H1 (cell line): Measurements from ENCODE around the gene DNLZ. TPM values are rescaled to one million over a fixed set of nuclear protein-coding genes. Genes with fewer than 3 reads are reported as not detected.

Experiments
- CTCF ChIA-PET: fragments of 300-600 bp; sonication (Branson Sonifier 250); formaldehyde crosslinking; loops from one replicate; lab custom pipeline; 2021; ENCODE audit not compliant: partially characterized antibody; lab: Charles Lee
- POLR2A ChIA-PET: fragments of 300-600 bp; sonication (Branson Sonifier 250); formaldehyde crosslinking; loops from one replicate; lab custom pipeline; 2021; ENCODE audit warnings: inconsistent platforms; ENCODE audit not compliant: partially characterized antibody; lab: Charles Lee
- DNase-seq, 2 experiments: peaks; one replicate each; pipeline versions ENCODE4 v3.0.0 to v3.0.0-alpha.2; 2010 to 2022; ENCODE audit warnings: low spot score in 2 of 2, low read depth in 1 of 2, mixed read lengths in 1 of 2
- FAIRE-seq: peaks from 2 replicates; lab custom pipeline; 2011; peaks lifted over from hg19 to GRCh38; lab: Jason Lieb, UNC
- H2AFZ ChIP-seq: 2 replicates; pipeline ENCODE4 v1.8.1; 2012; ENCODE audit warnings: low read length, inconsistent platforms
- H2AK5ac ChIP-seq: 2 replicates; pipeline ENCODE4 v1.6.1; 2013; ENCODE audit warnings: low read depth, low read length
- H2BK120ac ChIP-seq: replicated peaks from 2 replicates; pipeline ENCODE3; 2013; ENCODE audit warnings: low read depth, low read length, inconsistent platforms
- H2BK12ac ChIP-seq: 2 replicates; pipeline ENCODE4 v1.6.1; 2013; ENCODE audit warnings: low read depth, low read length
- H2BK15ac ChIP-seq: 2 replicates; pipeline ENCODE4 v1.6.1; 2013; ENCODE audit warnings: low read length
- H2BK20ac ChIP-seq: 2 replicates; pipeline ENCODE4 v1.6.1; 2013; ENCODE audit warnings: low read length
- H2BK5ac ChIP-seq: 2 replicates; pipeline ENCODE4 v1.6.1; 2013; ENCODE audit warnings: low read depth, low read length
- H3K14ac ChIP-seq: 2 replicates; pipeline ENCODE4 v1.6.1; 2013; ENCODE audit warnings: inconsistent platforms; ENCODE audit not compliant: insufficient read length
- H3K18ac ChIP-seq: 2 replicates; pipeline ENCODE4 v1.6.1; 2013; ENCODE audit warnings: low read length; ENCODE audit errors: extremely low read depth
- H3K23ac ChIP-seq: 2 replicates; pipeline ENCODE4 v1.6.1; 2013; ENCODE audit warnings: inconsistent platforms; ENCODE audit not compliant: insufficient read length
- H3K23me2 ChIP-seq: 2 replicates; pipeline ENCODE4 v1.6.1; 2013; ENCODE audit warnings: low read depth, low read length
- H3K27ac ChIP-seq: 2 replicates; pipeline ENCODE4 v1.6.1; 2011; ENCODE audit warnings: low read depth, low read length, inconsistent platforms
- H3K27me3 ChIP-seq, 4 experiments: replicated peaks in 1 of 4; 1 replicate in 1 of 4; 2 replicates in 3 of 4; pipeline versions ENCODE4 v1.6.1 to v1.8.1; 2011 to 2013; ENCODE audit warnings: low read length in 3 of 4, mild to moderate bottlenecking in 3 of 4, inconsistent platforms in 2 of 4, mixed read lengths in 2 of 4, moderate library complexity in 1 of 4; ENCODE audit not compliant: control insufficient read depth in 3 of 4, insufficient read depth in 3 of 4; ENCODE audit errors: extremely low read depth in 1 of 4
- H3K36me3 ChIP-seq, 4 experiments: 2 replicates each; pipeline versions ENCODE4 v1.6.1 to v1.8.1; 2011 to 2013; ENCODE audit warnings: mild to moderate bottlenecking in 4 of 4, low read length in 3 of 4, moderate library complexity in 2 of 4, control low read depth in 1 of 4, inconsistent platforms in 1 of 4; ENCODE audit not compliant: insufficient read depth in 4 of 4, control insufficient read depth in 2 of 4
- H3K4ac ChIP-seq: replicated peaks from 2 replicates; pipeline ENCODE3; 2013; ENCODE audit warnings: low read length, low read depth, mixed read lengths, inconsistent platforms; ENCODE audit not compliant: insufficient read length
- H3K4me1 ChIP-seq, 4 experiments: replicated peaks in 1 of 4; 1 replicate in 1 of 4; 2 replicates in 3 of 4; pipeline versions ENCODE4 v1.6.1 to v1.8.1; 2011 to 2013; ENCODE audit warnings: low read length in 3 of 4, inconsistent platforms in 2 of 4, mixed read lengths in 1 of 4; ENCODE audit not compliant: insufficient read depth in 4 of 4, control insufficient read depth in 3 of 4
- H3K4me2 ChIP-seq, 2 experiments: 2 replicates each; pipeline versions ENCODE4 v1.6.1 to v1.8.1; 2011 to 2013; ENCODE audit warnings: low read depth in 2 of 2, low read length in 2 of 2, control low read depth in 1 of 2, inconsistent platforms in 1 of 2, mild to moderate bottlenecking in 1 of 2; ENCODE audit not compliant: insufficient read depth in 1 of 2
- H3K4me3 ChIP-seq, 4 experiments: fragments of 200-600, 300-600 bp in 1 of 4; sonication (generic), shearing (Covaris generic), sonication (Bioruptor Twin) in 1 of 4; 2 replicates each; pipeline versions ENCODE4 v1.5.1 to v1.8.1; 2011 to 2016; ENCODE audit warnings: low read length in 4 of 4, low read depth in 3 of 4, control low read depth in 2 of 4, inconsistent platforms in 2 of 4, mild to moderate bottlenecking in 2 of 4, mixed read lengths in 1 of 4, moderate library complexity in 1 of 4; ENCODE audit not compliant: insufficient read depth in 2 of 4; ENCODE audit errors: extremely low read depth in 1 of 4
- H3K56ac ChIP-seq: replicated peaks from 2 replicates; pipeline ENCODE3; 2013; ENCODE audit warnings: low read depth, mild to moderate bottlenecking, mixed read lengths, low read length, inconsistent platforms; ENCODE audit not compliant: insufficient read length
- H3K79me1 ChIP-seq: 2 replicates; pipeline ENCODE4 v1.6.1; 2013; ENCODE audit warnings: low read depth, low read length, control low read depth
- H3K79me2 ChIP-seq, 2 experiments: 2 replicates each; pipeline versions ENCODE4 v1.6.1 to v1.8.1; 2012 to 2013; ENCODE audit warnings: low read length in 2 of 2, mild to moderate bottlenecking in 2 of 2, inconsistent platforms in 1 of 2; ENCODE audit not compliant: insufficient read depth in 2 of 2, control insufficient read depth in 1 of 2
- H3K9ac ChIP-seq, 4 experiments: replicated peaks in 1 of 4; 1 replicate in 1 of 4; 2 replicates in 3 of 4; pipeline versions ENCODE4 v1.6.1 to v1.8.1; 2011 to 2013; ENCODE audit warnings: low read depth in 3 of 4, low read length in 3 of 4, control low read depth in 2 of 4, mild to moderate bottlenecking in 2 of 4, moderate library complexity in 2 of 4, inconsistent platforms in 1 of 4; ENCODE audit errors: extremely low read depth in 1 of 4
- H3K9me3 ChIP-seq, 2 experiments: 2 replicates each; pipeline versions ENCODE4 v1.6.1 to v1.8.1; 2012 to 2013; ENCODE audit warnings: mild to moderate bottlenecking in 2 of 2, moderate library complexity in 2 of 2, control low read depth in 1 of 2, inconsistent platforms in 1 of 2, low read depth in 1 of 2, low read length in 1 of 2, mixed read lengths in 1 of 2; ENCODE audit not compliant: insufficient read depth in 2 of 2
- H4K20me1 ChIP-seq, 2 experiments: replicated peaks in 1 of 2; 2 replicates each; pipeline versions ENCODE3 to v1.8.1; 2011 to 2013; ENCODE audit warnings: inconsistent platforms in 2 of 2, low read length in 2 of 2, mild to moderate bottlenecking in 1 of 2; ENCODE audit not compliant: insufficient read depth in 2 of 2, control insufficient read depth in 1 of 2
- H4K5ac ChIP-seq: 2 replicates; pipeline ENCODE4 v1.6.1; 2013; ENCODE audit warnings: low read length, low read depth, mixed read lengths, inconsistent platforms; ENCODE audit not compliant: insufficient read length
- H4K8ac ChIP-seq: 2 replicates; pipeline ENCODE4 v1.8.0; 2013; ENCODE audit warnings: mild to moderate bottlenecking, moderate library complexity, low read length, inconsistent platforms; ENCODE audit not compliant: insufficient read depth; ENCODE audit errors: extremely low read depth
- H4K91ac ChIP-seq: replicated peaks from 2 replicates; pipeline ENCODE3; 2013; ENCODE audit warnings: low read length, mixed read lengths, inconsistent platforms; ENCODE audit not compliant: insufficient read length
- CHD1 ChIP-seq: IDR thresholded peaks from 2 replicates; pipeline ENCODE4 v1.6.1; 2012; ENCODE audit warnings: low read depth, low read length, improper control_type of control experiment
- CHD2 ChIP-seq: IDR thresholded peaks from 2 replicates; pipeline ENCODE4 v1.6.1; 2012; ENCODE audit warnings: low read length, improper control_type of control experiment
- GTF2F1 ChIP-seq: IDR thresholded peaks from 2 replicates; pipeline ENCODE4 v1.6.1; 2012; ENCODE audit warnings: low read depth, low read length, improper control_type of control experiment, borderline replicate concordance
- WGBS, 2 experiments: shearing (Covaris generic) in 1 of 2; methylation state at CpG; one replicate each; pipeline versions ENCODE4 v1.1.6 to v1.1.7; 2013 to 2015; ENCODE audit warnings: low lambda C conversion rate in 2 of 2, mixed read lengths in 2 of 2, inconsistent platforms in 1 of 2, low coverage in 1 of 2, missing lambda C conversion rate in 1 of 2; ENCODE audit not compliant: insufficient replicate concordance in 2 of 2, insufficient coverage in 1 of 2, insufficient read length in 1 of 2; ENCODE audit errors: extremely low coverage in 1 of 2, missing lambda C conversion rate in 1 of 2; 5-methylcytosine and 5-hydroxymethylcytosine counted together
- polyA plus RNA-seq, 7 experiments: library from polyadenylated mRNA; depleted of rRNA in 3 of 7; stranded (reverse) in 5 of 7; unstranded in 2 of 7; fragments of >200 nt in 5 of 7; fragments of 200-250 nt in 2 of 7; gene quantifications; 1 replicate in 5 of 7; 2 replicates in 1 of 7; 4 replicates in 1 of 7; pipeline versions ENCODE4 v1.2.1 to v1.2.3, GENCODE V29; 2011 to 2013; ENCODE audit warnings: missing spikeins in 2 of 7, mixed read lengths in 2 of 7
- total RNA-seq: library from RNA; stranded (reverse); fragmentation: NEBNext Ultra II Directional; extraction: Animal tissue kit (Norgen Biotek cat#: 25700); gene quantifications from 2 replicates; pipeline ENCODE4 v1.2.1, GENCODE V29; 2021

The DNLZ gene
- total and polyA plus RNA-seq, 2 of the 8 experiments (the other 6 are each of a cell fraction or from before 2014, with no cell fraction given), result 11.6 to 17.9 TPM

DNA sequence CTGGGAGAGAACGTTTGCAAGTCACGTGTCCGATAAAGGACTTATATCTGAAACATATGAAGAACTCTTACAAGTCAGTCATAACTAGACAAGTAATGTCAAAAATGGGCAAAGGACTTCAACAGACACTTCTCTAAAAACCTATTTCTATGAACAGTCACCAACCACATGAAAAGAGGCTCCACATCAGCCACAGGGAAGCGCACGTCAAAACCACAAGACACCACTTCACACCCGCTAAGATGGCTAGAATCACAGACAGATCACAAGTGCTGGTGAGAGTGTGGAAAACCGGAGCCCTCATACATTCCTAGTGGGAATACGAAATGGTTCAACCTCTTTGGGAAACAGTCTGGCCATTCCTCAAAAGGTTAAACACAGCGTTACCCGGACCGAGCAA, 21.5 kb upstream of the DNLZ start:
- Histone ChIP-seq H3K27ac (no peak overlapping the region), H3K79me1 (no peaks in the 10 kb centered on the region; the same call in 1 of the 2 replicates), H2BK5ac (no peak overlapping the region), H3K9ac (no peak overlapping the region), H2BK15ac (no peak overlapping the region), H3K4ac (no peak overlapping the region), H3K23ac (no peak overlapping the region), H3K4me2 (no peak overlapping the region), H3K23me2 (no peaks in the 10 kb centered on the region), H3K4me3 (no peak overlapping the region), H2AFZ (no peak overlapping the region), H4K91ac (no peak overlapping the region), H4K20me1 (peaks cover 4 to 18% of the 10 kb centered on the region in 2 experiments), H2BK120ac (no peak overlapping the region), H2AK5ac (no peak overlapping the region), H3K4me1 (no peaks in the 10 kb centered on the region), H3K79me2 (no peaks in the 10 kb centered on the region), H3K27me3 (no peaks in the 10 kb centered on the region), H3K9me3 (no peaks in the 10 kb centered on the region), H3K56ac (no peak overlapping the region), H4K8ac (no peak overlapping the region), H2BK20ac (no peak overlapping the region), H3K18ac (no peak overlapping the region), H3K36me3 (peaks cover 17 to 72% (median 56%) of the 10 kb centered on the region in 4 experiments), H4K5ac (no peak overlapping the region), H2BK12ac (no peak overlapping the region), H3K14ac (no peak overlapping the region)
- 95% methylated on average over 11 of the region's 11 CpGs; no CpG with 5 or more reads in 1 of the 2 experiments for WGBS, 2 experiments
- ChIA-PET CTCF (interaction anchor here (0.6 to 4.7 kb wide), 7 partner anchors 11 to 890 kb away, joined by 3 to 26 read pairs (median 4); partner anchors contain the start of gene SNAPC4), POLR2A (interaction anchor here (1.1 to 14.0 kb wide), 5 partner anchors 12 to 43 kb away, joined by 3 to 139 read pairs (median 5); partner anchors contain the start of genes CARD9 and SNAPC4)
- DNase-seq (no peak), FAIRE-seq (no peak)
- TF ChIP-seq GTF2F1, result no peak
- TF ChIP-seq CHD1, result no peak
- TF ChIP-seq CHD2, result no peak
